Measurements from ENCODE around the gene CYP27B1. TPM values are rescaled to one million over a fixed set of nuclear protein-coding genes. Genes with fewer than 3 reads are reported as not detected.

The CYP27B1 gene
- total and polyA plus RNA-seq, 9 of the 15 experiments (the other 6 are each of a cell fraction or from before 2014, with no cell fraction given) = 0.18 to 4.2 (median 1.8) TPM

- TF ChIP-seq, protein P1, sequence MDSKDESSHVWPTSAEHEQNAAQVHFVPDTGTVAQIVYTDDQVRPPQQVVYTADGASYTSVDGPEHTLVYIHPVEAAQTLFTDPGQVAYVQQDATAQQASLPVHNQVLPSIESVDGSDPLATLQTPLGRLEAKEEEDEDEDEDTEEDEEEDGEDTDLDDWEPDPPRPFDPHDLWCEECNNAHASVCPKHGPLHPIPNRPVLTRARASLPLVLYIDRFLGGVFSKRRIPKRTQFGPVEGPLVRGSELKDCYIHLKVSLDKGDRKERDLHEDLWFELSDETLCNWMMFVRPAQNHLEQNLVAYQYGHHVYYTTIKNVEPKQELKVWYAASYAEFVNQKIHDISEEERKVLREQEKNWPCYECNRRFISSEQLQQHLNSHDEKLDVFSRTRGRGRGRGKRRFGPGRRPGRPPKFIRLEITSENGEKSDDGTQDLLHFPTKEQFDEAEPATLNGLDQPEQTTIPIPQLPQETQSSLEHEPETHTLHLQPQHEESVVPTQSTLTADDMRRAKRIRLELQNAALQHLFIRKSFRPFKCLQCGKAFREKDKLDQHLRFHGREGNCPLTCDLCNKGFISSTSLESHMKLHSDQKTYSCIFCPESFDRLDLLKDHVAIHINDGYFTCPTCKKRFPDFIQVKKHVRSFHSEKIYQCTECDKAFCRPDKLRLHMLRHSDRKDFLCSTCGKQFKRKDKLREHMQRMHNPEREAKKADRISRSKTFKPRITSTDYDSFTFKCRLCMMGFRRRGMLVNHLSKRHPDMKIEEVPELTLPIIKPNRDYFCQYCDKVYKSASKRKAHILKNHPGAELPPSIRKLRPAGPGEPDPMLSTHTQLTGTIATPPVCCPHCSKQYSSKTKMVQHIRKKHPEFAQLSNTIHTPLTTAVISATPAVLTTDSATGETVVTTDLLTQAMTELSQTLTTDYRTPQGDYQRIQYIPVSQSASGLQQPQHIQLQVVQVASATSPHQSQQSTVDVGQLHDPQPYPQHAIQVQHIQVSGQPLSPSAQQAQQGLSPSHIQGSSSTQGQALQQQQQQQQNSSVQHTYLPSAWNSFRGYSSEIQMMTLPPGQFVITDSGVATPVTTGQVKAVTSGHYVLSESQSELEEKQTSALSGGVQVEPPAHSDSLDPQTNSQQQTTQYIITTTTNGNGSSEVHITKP (IDR thresholded peaks at IDR 0.05; ENCODE audit: partially characterized antibody) = no peak
- TF ChIP-seq TCF7L2 (IDR thresholded peaks at IDR 0.05; ENCODE audit: low read depth, low read length) (no peak), ZNF785 (CRISPR knock-in tag; IDR thresholded peaks at IDR 0.05) (no peak), BCLAF1 (IDR thresholded peaks at IDR 0.05; ENCODE audit: borderline replicate concordance in 1 of 2, control insufficient read depth in 1 of 2, low read depth in 2 of 2, low read length in 1 of 2) (no peak), SLC30A9 (CRISPR knock-in tag; IDR thresholded peaks at IDR 0.05) (no peak), HMG20B (CRISPR knock-in tag; IDR thresholded peaks at IDR 0.05) (no peak), CSDE1 (IDR thresholded peaks at IDR 0.05) (peak in 1 of 2 experiments; percentile 77; a peak in 2 of 4 replicates), ZEB2 (IDR thresholded peaks at IDR 0.05) (no peak), ZFP30 (CRISPR knock-in tag; IDR thresholded peaks at IDR 0.05; ENCODE audit: borderline replicate concordance) (no peak), PATZ1 (CRISPR knock-in tag; IDR thresholded peaks at IDR 0.05; ENCODE audit: borderline replicate concordance) (no peak), NUFIP1 (IDR thresholded peaks at IDR 0.05; ENCODE audit: partially characterized antibody) (no peak), NR2C2 (CRISPR knock-in tag; IDR thresholded peaks at IDR 0.05) (no peak), NR2C2 (tag; IDR thresholded peaks at IDR 0.05) (peak; percentile 45), TRIM28 (IDR thresholded peaks at IDR 0.05) (peak; percentile 50; the same call in 1 of the 2 replicates), NFXL1 (CRISPR knock-in tag; IDR thresholded peaks at IDR 0.05) (no peak), FOXP1 (CRISPR knock-in tag; IDR thresholded peaks at IDR 0.05) (peak; percentile 63), HNRNPLL (IDR thresholded peaks at IDR 0.05; ENCODE audit: low read depth, low read length, poor library complexity, severe bottlenecking) (peak; percentile 84), HDAC1 (IDR thresholded peaks at IDR 0.05) (peak; percentile 98 to 100; a peak in 3 of 4 replicates), MAFK (IDR thresholded peaks at IDR 0.05; ENCODE audit: low read length) (no peak)
- TF ChIP-seq, protein P2, sequence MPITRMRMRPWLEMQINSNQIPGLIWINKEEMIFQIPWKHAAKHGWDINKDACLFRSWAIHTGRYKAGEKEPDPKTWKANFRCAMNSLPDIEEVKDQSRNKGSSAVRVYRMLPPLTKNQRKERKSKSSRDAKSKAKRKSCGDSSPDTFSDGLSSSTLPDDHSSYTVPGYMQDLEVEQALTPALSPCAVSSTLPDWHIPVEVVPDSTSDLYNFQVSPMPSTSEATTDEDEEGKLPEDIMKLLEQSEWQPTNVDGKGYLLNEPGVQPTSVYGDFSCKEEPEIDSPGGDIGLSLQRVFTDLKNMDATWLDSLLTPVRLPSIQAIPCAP (CRISPR knock-in tag; IDR thresholded peaks at IDR 0.05; ENCODE audit: borderline replicate concordance) = no peak
These were observed 5.1 kb upstream of the CYP27B1 start, which contains the start of gene METTL1 (continued) for GRCh38 chr12:57771873-57772428.
